WTC11 (cell line): ENCODE results near the gene SORCS2. TPM values are rescaled to one million over a fixed set of nuclear protein-coding genes. Genes with fewer than 3 reads are reported as not detected.

ENCODE experiments used
- ATAC-seq: fragments of 200-7000 bp; cut with Tn5 transposase; 2 replicates; pipeline ENCODE4 v1.10.0; 2021; ENCODE audit warnings: mild to moderate bottlenecking, moderate library complexity
- CTCF ChIA-PET: fragments of 300-600 bp; sonication (Branson Sonifier 250); formaldehyde crosslinking; loops from one replicate; lab custom pipeline; 2021; ENCODE audit warnings: antibody characterized with exemption; lab: Charles Lee
- POLR2A ChIA-PET: fragments of 350-600 bp; sonication (Branson Sonifier 250); formaldehyde crosslinking; loops from one replicate; lab custom pipeline; 2021; ENCODE audit warnings: antibody characterized with exemption; lab: Charles Lee
- DNase-seq: peaks from one replicate; pipeline ENCODE4 v3.0.0; 2021; ENCODE audit warnings: low spot score
- H3K27ac Mint-ChIP-seq: 2 replicates; pipeline ENCODE4 v1.8.0; 2021; ENCODE audit warnings: mixed read lengths
- H3K27me3 Mint-ChIP-seq: 2 replicates; pipeline ENCODE4 v1.8.0; 2021; ENCODE audit warnings: low read depth, mild to moderate bottlenecking, moderate library complexity, mixed read lengths
- H3K36me3 Mint-ChIP-seq: 2 replicates; pipeline ENCODE4 v1.8.0; 2021; ENCODE audit warnings: mixed read lengths
- H3K4me1 Mint-ChIP-seq: 2 replicates; pipeline ENCODE4 v1.8.0; 2022; ENCODE audit warnings: mixed read lengths
- H3K4me3 Mint-ChIP-seq: 2 replicates; pipeline ENCODE4 v1.8.0; 2021; ENCODE audit warnings: mild to moderate bottlenecking, moderate library complexity, mixed read lengths
- H3K9me3 Mint-ChIP-seq: 2 replicates; pipeline ENCODE4 v1.8.0; 2021; ENCODE audit warnings: mixed read lengths
- ATF1 ChIP-seq: sonication (generic); formaldehyde crosslinking; IDR thresholded peaks from 2 replicates; pipeline ENCODE4 v1.8.1; 2023; ENCODE audit warnings: mild to moderate bottlenecking, moderate library complexity, missing genetic modification reagents
- CBFB ChIP-seq: sonication (generic); formaldehyde crosslinking; IDR thresholded peaks from 2 replicates; pipeline ENCODE4 v1.8.1; 2022; ENCODE audit warnings: mild to moderate bottlenecking, low read depth, missing genetic modification reagents
- CDX4 ChIP-seq: fragments of 250-450 bp; sonication (Bioruptor Pico); IDR thresholded peaks from 2 replicates; pipeline ENCODE4 v1.9.0; 2021; ENCODE audit warnings: moderate library complexity, mild to moderate bottlenecking, inconsistent platforms, borderline replicate concordance
- CREM ChIP-seq: sonication (generic); formaldehyde crosslinking; IDR thresholded peaks from 2 replicates; pipeline ENCODE4 v1.8.1; 2022; ENCODE audit warnings: mild to moderate bottlenecking, missing genetic modification reagents, moderate library complexity
- CTCF ChIP-seq: fragments of 200-600 bp; IDR thresholded peaks from 2 replicates; pipeline ENCODE4 v1.8.0; 2022; ENCODE audit warnings: antibody characterized with exemption
- ERG ChIP-seq: fragments of 250-450 bp; sonication (Bioruptor Pico); IDR thresholded peaks from 2 replicates; pipeline ENCODE4 v1.8.0; 2021; ENCODE audit warnings: mild to moderate bottlenecking
- GTF2I ChIP-seq: fragments of 250-450 bp; sonication (Bioruptor Pico); conservative IDR thresholded peaks from 2 replicates; pipeline ENCODE4 v1.4.0; 2021; ENCODE audit warnings: mild to moderate bottlenecking
- IRF2 ChIP-seq: sonication (generic); formaldehyde crosslinking; IDR thresholded peaks from 2 replicates; pipeline ENCODE4 v1.8.0; 2022; ENCODE audit warnings: low read depth, missing genetic modification reagents, borderline replicate concordance
- JAZF1 ChIP-seq: fragments of 250-450 bp; sonication (Bioruptor Pico); IDR thresholded peaks from 2 replicates; pipeline ENCODE4 v1.9.0; 2021; ENCODE audit warnings: moderate library complexity, mild to moderate bottlenecking, inconsistent platforms
- MAX ChIP-seq: sonication (generic); formaldehyde crosslinking; IDR thresholded peaks from 2 replicates; pipeline ENCODE4 v1.8.0; 2022; ENCODE audit warnings: mild to moderate bottlenecking, missing genetic modification reagents
- MXD4 ChIP-seq: fragments of 250-450 bp; sonication (Bioruptor Pico); IDR thresholded peaks from 2 replicates; pipeline ENCODE4 v1.8.0; 2021; ENCODE audit warnings: mild to moderate bottlenecking, moderate library complexity, borderline replicate concordance
- NR1H2 ChIP-seq: sonication (generic); formaldehyde crosslinking; IDR thresholded peaks from 2 replicates; pipeline ENCODE4 v1.9.0; 2021; ENCODE audit warnings: mild to moderate bottlenecking, moderate library complexity, missing genetic modification reagents
- PRDM15 ChIP-seq: sonication (generic); formaldehyde crosslinking; IDR thresholded peaks from 2 replicates; pipeline ENCODE4 v1.8.0; 2022; ENCODE audit warnings: missing genetic modification reagents
- PREB ChIP-seq: sonication (generic); formaldehyde crosslinking; IDR thresholded peaks from 2 replicates; pipeline ENCODE4 v1.8.1; 2022; ENCODE audit warnings: mild to moderate bottlenecking, missing genetic modification reagents, moderate library complexity, borderline replicate concordance
- TCF7 ChIP-seq: sonication (generic); formaldehyde crosslinking; IDR thresholded peaks from 2 replicates; pipeline ENCODE4 v1.8.0; 2022; ENCODE audit warnings: mild to moderate bottlenecking, low read depth, missing genetic modification reagents, moderate library complexity
- TEAD1 ChIP-seq: sonication (generic); formaldehyde crosslinking; IDR thresholded peaks from 2 replicates; pipeline ENCODE4 v1.8.0; 2022; ENCODE audit warnings: mild to moderate bottlenecking, missing genetic modification reagents
- ZNF281 ChIP-seq: sonication (generic); formaldehyde crosslinking; IDR thresholded peaks from 2 replicates; pipeline ENCODE4 v1.8.0; 2023; ENCODE audit warnings: mild to moderate bottlenecking, missing genetic modification reagents
- ZNF416 ChIP-seq: fragments of 250-450 bp; sonication (Bioruptor Pico); IDR thresholded peaks from 2 replicates; pipeline ENCODE4 v1.9.0; 2021; ENCODE audit warnings: mild to moderate bottlenecking, inconsistent platforms
- ZNF425 ChIP-seq: fragments of 250-450 bp; sonication (Bioruptor Pico); conservative IDR thresholded peaks from 2 replicates; pipeline ENCODE4 v1.9.0; 2021; ENCODE audit warnings: mild to moderate bottlenecking
- ZNF512 ChIP-seq: sonication (generic); formaldehyde crosslinking; IDR thresholded peaks from 2 replicates; pipeline ENCODE4 v1.8.1; 2022; ENCODE audit warnings: missing genetic modification reagents, borderline replicate concordance
- total RNA-seq: library from RNA; stranded (reverse); gene quantifications from 3 replicates; pipeline ENCODE4 v1.2.3, GENCODE V29; 2021

Gene SORCS2
- total RNA-seq, 1 experiment from 2014 or later: 6.6 TPM

- no peaks in the 10 kb centered on the region for H3K36me3 Mint-ChIP-seq
- ChIA-PET POLR2A (no interaction called here), CTCF (interaction anchor here (1.2 to 2.5 kb wide), 3 partner anchors 10 to 550 kb away, joined by 3 to 11 read pairs (median 7); no protein-coding TSS in a partner anchor)
- H3K9me3 Mint-ChIP-seq: no peaks in the 10 kb centered on the region
- no peaks in the 10 kb centered on the region for H3K27me3 Mint-ChIP-seq
- peaks cover 26% of the 10 kb centered on the region for H3K4me1 Mint-ChIP-seq
- TF ChIP-seq ATF1: no peak
- no peak for TF ChIP-seq GTF2I (CRISPR knock-in tag)
- no peak for TF ChIP-seq CTCF
- no peak for TF ChIP-seq ZNF281 (CRISPR knock-in tag)
- no peak for TF ChIP-seq CREM (CRISPR knock-in tag)
- TF ChIP-seq ERG (CRISPR knock-in tag): no peak
- no peak for TF ChIP-seq TCF7 (CRISPR knock-in tag)
- TF ChIP-seq ZNF425: no peak
- TF ChIP-seq ZNF416 (CRISPR knock-in tag): no peak
- no peak for TF ChIP-seq TEAD1 (CRISPR knock-in tag)
- TF ChIP-seq PREB (CRISPR knock-in tag): no peak
- TF ChIP-seq MAX: no peak
- TF ChIP-seq IRF2 (CRISPR knock-in tag): no peak
- TF ChIP-seq JAZF1: no peak
- TF ChIP-seq CBFB (CRISPR knock-in tag): no peak
- no peak for TF ChIP-seq NR1H2 (CRISPR knock-in tag)
- TF ChIP-seq MXD4 (CRISPR knock-in tag): no peak
- TF ChIP-seq ZNF512 (CRISPR knock-in tag): no peak
- TF ChIP-seq CDX4: no peak
- no peak for TF ChIP-seq PRDM15 (CRISPR knock-in tag)
- DNase-seq (no peak), ATAC-seq (no peak)
- H3K27ac Mint-ChIP-seq: no peak overlapping the region
- no peak overlapping the region for H3K4me3 Mint-ChIP-seq
These were observed 459.7 kb downstream of the SORCS2 start for GRCh38 chr4:7652006-7652405.
